Osteoblast (primary cell): ENCODE data around the gene OR4N5. TPM values are rescaled to one million over a fixed set of nuclear protein-coding genes. Genes with fewer than 3 reads are reported as not detected.
"Not testable (repeated sequence)": the region's sequence is repeated elsewhere in the genome, so short reads cannot be mapped to it uniquely, and the experiment has no call there.

Experiments
- DNase-seq: peaks from one replicate; pipeline ENCODE4 v3.0.0; 2011; ENCODE audit warnings: low spot score, mixed read lengths; ENCODE audit not compliant: insufficient read length; ENCODE audit errors: missing footprints
- H2AFZ ChIP-seq: 2 replicates; pipeline ENCODE4 v1.6.0; 2011; ENCODE audit warnings: mild to moderate bottlenecking, low read length
- H3K27ac ChIP-seq: 2 replicates; pipeline ENCODE4 v1.5.1; 2011; ENCODE audit warnings: mild to moderate bottlenecking, low read depth, low read length, moderate library complexity
- H3K27me3 ChIP-seq: 2 replicates; pipeline ENCODE4 v1.6.0; 2012; ENCODE audit warnings: mild to moderate bottlenecking, control low read depth, inconsistent platforms, low read length, moderate library complexity; ENCODE audit not compliant: insufficient read depth
- H3K36me3 ChIP-seq: 2 replicates; pipeline ENCODE4 v1.5.1; 2011; ENCODE audit warnings: mild to moderate bottlenecking, low read length, control low read depth, moderate library complexity; ENCODE audit not compliant: insufficient read depth
- H3K4me1 ChIP-seq: 2 replicates; pipeline ENCODE4 v1.5.1; 2011; ENCODE audit warnings: mild to moderate bottlenecking, low read length, control low read depth, moderate library complexity; ENCODE audit not compliant: insufficient read depth
- H3K4me2 ChIP-seq: 2 replicates; pipeline ENCODE4 v1.6.0; 2011; ENCODE audit warnings: mild to moderate bottlenecking, low read length; ENCODE audit not compliant: insufficient read depth
- H3K4me3 ChIP-seq: fragments of 200-600 bp; sonication (generic); 3 replicates; pipeline ENCODE4 v1.5.1; 2012; ENCODE audit warnings: mild to moderate bottlenecking, low read length, inconsistent platforms; ENCODE audit not compliant: insufficient read depth
- H3K79me2 ChIP-seq: 2 replicates; pipeline ENCODE4 v1.6.0; 2012; ENCODE audit warnings: mild to moderate bottlenecking, low read length, control low read depth, inconsistent platforms; ENCODE audit not compliant: insufficient read depth
- H3K9me3 ChIP-seq: 2 replicates; pipeline ENCODE4 v1.5.1; 2011; ENCODE audit warnings: low read depth, low read length, control low read depth
- H4K20me1 ChIP-seq: 2 replicates; pipeline ENCODE4 v1.6.0; 2012; ENCODE audit warnings: mild to moderate bottlenecking, low read length, control low read depth; ENCODE audit not compliant: insufficient read depth
- total RNA-seq: library from RNA; depleted of rRNA; stranded (reverse); fragments of >200 nt; gene quantifications from 2 replicates; pipeline ENCODE4 v1.2.3, GENCODE V29; 2012
- TF ChIP-seq, protein P1 (sequence below): IDR thresholded peaks from 2 replicates; pipeline ENCODE4 v1.5.1; 2011; ENCODE audit warnings: mild to moderate bottlenecking, low read depth, low read length, moderate library complexity; ENCODE audit errors: extremely low read depth

OR4N5 gene
- total RNA-seq, 1 donor = not detected

DNA sequence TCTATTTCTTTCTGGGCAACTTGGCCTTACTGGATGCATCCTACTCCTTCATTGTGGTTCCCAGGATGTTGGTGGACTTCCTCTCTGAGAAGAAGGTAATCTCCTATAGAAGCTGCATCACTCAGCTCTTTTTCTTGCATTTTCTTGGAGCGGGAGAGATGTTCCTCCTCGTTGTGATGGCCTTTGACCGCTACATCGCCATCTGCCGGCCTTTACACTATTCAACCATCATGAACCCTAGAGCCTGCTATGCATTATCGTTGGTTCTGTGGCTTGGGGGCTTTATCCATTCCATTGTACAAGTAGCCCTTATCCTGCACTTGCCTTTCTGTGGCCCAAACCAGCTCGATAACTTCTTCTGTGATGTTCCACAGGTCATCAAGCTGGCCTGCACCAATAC, 5.3 kb downstream of the OR4N5 start:
- H3K4me1 ChIP-seq = no peaks in the 10 kb centered on the region
- H4K20me1 ChIP-seq = no peaks in the 10 kb centered on the region
- no peak overlapping the region for H2AFZ ChIP-seq
- no peaks in the 10 kb centered on the region for H3K27me3 ChIP-seq
- no peak for DNase-seq
- TF ChIP-seq, protein P1, sequence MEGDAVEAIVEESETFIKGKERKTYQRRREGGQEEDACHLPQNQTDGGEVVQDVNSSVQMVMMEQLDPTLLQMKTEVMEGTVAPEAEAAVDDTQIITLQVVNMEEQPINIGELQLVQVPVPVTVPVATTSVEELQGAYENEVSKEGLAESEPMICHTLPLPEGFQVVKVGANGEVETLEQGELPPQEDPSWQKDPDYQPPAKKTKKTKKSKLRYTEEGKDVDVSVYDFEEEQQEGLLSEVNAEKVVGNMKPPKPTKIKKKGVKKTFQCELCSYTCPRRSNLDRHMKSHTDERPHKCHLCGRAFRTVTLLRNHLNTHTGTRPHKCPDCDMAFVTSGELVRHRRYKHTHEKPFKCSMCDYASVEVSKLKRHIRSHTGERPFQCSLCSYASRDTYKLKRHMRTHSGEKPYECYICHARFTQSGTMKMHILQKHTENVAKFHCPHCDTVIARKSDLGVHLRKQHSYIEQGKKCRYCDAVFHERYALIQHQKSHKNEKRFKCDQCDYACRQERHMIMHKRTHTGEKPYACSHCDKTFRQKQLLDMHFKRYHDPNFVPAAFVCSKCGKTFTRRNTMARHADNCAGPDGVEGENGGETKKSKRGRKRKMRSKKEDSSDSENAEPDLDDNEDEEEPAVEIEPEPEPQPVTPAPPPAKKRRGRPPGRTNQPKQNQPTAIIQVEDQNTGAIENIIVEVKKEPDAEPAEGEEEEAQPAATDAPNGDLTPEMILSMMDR = no peak
- no peaks in the 10 kb centered on the region for H3K79me2 ChIP-seq
- no peaks in the 10 kb centered on the region for H3K36me3 ChIP-seq
- H3K4me2 ChIP-seq = no peak overlapping the region
- H3K4me3 ChIP-seq = no peak overlapping the region
- H3K9me3 ChIP-seq = no peaks in the 10 kb centered on the region
- no peak overlapping the region for H3K27ac ChIP-seq

DNA sequence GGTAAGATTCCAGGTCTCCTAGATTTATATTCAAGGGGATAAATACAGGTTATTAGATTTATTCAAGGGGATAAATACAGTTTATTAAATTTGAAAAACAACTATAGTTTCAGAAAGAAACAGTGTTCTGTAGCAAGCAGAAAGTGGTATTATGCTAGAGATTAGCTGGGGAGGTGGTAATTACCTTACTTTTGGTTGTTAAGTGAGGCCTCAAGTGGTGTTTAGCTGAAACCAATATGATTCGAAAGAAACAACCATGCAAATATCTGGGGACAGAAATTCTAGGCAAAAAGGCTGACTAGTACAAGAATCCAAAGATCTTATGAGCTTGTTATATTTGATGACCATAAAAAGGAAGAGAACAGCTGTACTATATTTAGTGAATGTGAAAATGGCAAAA, 6.2 kb downstream of the OR4N5 start:
- Histone ChIP-seq H2AFZ (no peak overlapping the region), H4K20me1 (no peaks in the 10 kb centered on the region), H3K4me3 (no peak overlapping the region), H3K27ac (no peak overlapping the region), H3K36me3 (no peaks in the 10 kb centered on the region), H3K79me2 (no peaks in the 10 kb centered on the region), H3K4me1 (no peaks in the 10 kb centered on the region), H3K4me2 (no peak overlapping the region), H3K27me3 (no peaks in the 10 kb centered on the region), H3K9me3 (no peaks in the 10 kb centered on the region)
- no peak for DNase-seq
- TF ChIP-seq, protein P1 = no peak

DNA sequence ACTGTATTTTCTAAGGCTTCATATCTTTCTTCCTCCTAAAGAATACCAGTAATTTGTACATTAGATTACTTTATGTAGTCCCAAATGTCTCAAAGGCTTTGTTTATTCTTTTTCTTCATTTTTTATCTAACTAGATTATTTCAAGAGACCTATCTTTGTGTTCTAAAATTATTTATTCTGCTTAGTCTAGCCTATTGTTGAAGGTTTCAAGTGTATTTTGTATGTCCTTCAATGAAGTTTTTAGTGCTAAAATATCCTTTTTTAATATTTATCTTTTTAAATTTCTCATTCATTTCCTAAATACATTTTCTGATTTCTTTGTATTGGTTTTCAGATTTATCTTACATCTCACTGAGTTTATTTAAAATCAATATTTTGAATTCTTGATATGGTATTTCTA, 25.8 kb downstream of the OR4N5 start:
- no peak for DNase-seq
- H4K20me1 ChIP-seq = no peaks in the 10 kb centered on the region
- no peaks in the 10 kb centered on the region for H3K79me2 ChIP-seq
- H3K4me1 ChIP-seq = no peaks in the 10 kb centered on the region
- H3K4me3 ChIP-seq = no peak overlapping the region
- no peak overlapping the region for H2AFZ ChIP-seq
- TF ChIP-seq, protein P1 = no peak
- peaks cover 2% of the 10 kb centered on the region for H3K9me3 ChIP-seq
- no peak overlapping the region for H3K4me2 ChIP-seq
- H3K36me3 ChIP-seq = no peaks in the 10 kb centered on the region
- H3K27ac ChIP-seq = no peak overlapping the region
- no peaks in the 10 kb centered on the region for H3K27me3 ChIP-seq

DNA sequence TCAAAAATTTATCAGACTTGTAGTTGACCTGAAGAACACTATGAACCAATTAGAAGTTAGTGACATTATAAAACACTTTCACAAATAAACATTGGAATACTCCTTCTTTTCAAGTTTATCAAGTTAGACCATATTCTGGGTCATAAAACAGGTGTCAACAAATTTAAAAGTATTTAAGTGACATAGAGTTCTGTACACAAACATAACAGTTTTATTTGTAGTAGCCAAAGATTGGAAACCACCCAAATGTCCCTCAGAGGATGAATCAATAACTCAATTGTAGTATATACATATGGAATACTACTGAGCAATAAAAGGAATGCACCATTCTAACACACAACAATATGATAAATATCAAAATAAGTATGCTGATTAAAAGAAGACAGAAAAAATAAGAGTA, 28.5 kb downstream of the OR4N5 start:
- Histone ChIP-seq H2AFZ (no peak overlapping the region), H3K9me3 (peaks cover 2% of the 10 kb centered on the region), H4K20me1 (no peaks in the 10 kb centered on the region), H3K4me2 (no peak overlapping the region), H3K4me1 (no peaks in the 10 kb centered on the region), H3K27ac (no peak overlapping the region), H3K79me2 (no peaks in the 10 kb centered on the region), H3K36me3 (no peaks in the 10 kb centered on the region), H3K27me3 (no peaks in the 10 kb centered on the region), H3K4me3 (no peak overlapping the region)
- DNase-seq = no peak
- TF ChIP-seq, protein P1 = no peak

DNA sequence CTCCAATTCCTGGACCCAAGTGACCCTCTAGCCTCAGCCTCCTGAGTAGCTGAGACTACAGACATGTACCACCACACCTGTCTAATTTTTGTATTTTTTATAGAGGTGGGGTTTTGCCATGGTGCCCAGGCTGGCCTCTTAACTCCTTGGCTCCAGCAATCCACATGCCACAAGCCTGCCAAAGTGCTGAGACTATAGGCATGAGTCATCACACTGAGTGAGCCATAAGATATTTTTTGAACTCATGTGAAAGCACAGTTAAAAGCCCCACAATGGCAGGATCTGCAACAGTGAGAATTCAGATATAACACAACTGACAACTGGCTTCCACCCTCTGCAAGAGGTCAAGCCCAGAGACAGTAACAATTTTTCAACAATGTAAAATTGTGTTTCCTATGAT, 31.2 kb downstream of the OR4N5 start:
- DNase-seq, H3K79me2 ChIP-seq, H3K4me3 ChIP-seq, H3K4me1 ChIP-seq, H3K36me3 ChIP-seq, H2AFZ ChIP-seq, H3K27ac ChIP-seq, H3K4me2 ChIP-seq, H4K20me1 ChIP-seq, H3K27me3 ChIP-seq, H3K9me3 ChIP-seq: not testable (repeated sequence)

DNA sequence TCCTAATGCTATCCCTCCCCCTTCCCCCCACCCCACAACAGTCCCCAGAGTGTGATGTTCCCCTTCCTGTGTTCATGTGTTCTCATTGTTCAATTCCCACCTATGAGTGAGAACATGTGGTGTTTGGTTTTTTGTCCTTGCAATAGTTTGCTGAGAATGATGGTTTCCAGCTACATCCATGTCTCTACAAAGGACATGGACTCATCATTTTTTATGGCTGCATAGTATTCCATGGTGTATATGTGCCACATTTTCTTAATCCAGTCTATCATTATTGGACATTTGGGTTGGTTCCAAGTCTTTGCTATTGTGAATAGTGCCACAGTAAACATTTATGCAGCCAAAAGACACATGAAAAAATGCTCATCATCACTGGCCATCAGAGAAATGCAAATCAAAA, 35.6 kb downstream of the OR4N5 start:
- not testable (repeated sequence) for H3K4me1 ChIP-seq, DNase-seq

More for the DNA sequence above, 35.6 kb downstream of the OR4N5 start:
- H4K20me1 ChIP-seq, H3K27ac ChIP-seq, H3K27me3 ChIP-seq, H3K36me3 ChIP-seq, H3K4me2 ChIP-seq, H2AFZ ChIP-seq, H3K79me2 ChIP-seq, H3K9me3 ChIP-seq, H3K4me3 ChIP-seq: not testable (repeated sequence)
